Smooth muscle cell of the coronary artery (primary cell): ENCODE data around the gene UBTF. TPM values are rescaled to one million over a fixed set of nuclear protein-coding genes. Genes with fewer than 3 reads are reported as not detected.

Experiments
- total RNA-seq: library from RNA; depleted of rRNA; stranded (reverse); fragments of >200 nt; gene quantifications from 2 replicates; pipeline ENCODE4 v1.2.3, GENCODE V29; 2014; ENCODE audit warnings: low replicate concordance

UBTF gene
- total RNA-seq: 39.5 and 45.2 TPM in 2 replicates

DNA sequence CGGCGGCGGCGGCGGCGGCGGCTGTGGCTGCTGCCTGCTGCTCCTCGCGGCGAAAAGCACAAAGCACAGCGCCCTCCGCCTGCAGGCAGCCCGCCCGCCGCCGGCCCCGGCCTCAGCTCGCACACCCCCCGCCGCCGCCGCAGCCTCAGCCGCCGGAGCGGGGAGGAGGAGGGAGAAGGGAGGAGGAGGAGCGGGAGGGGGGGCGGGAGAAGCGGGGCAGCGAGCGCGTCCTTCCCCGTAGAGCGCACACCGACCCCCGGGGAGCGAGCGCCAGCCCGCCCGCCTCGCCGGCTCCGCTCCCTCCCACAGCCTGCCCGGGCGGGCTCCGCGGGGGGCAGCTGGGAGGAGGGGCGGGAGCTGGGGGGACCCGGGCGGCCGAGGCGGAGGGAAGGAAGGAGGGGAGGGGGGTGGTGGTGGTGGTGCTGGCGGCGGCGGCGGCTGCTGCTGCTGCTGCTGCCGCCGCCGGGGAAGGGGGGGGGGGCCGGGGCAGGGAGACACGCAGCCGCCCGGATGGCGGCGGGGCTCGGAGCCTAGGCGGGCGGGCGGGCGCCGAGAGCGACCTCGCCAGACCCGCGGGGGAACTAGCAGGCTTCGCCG is at the start of gene UBTF:
UBTF (minus strand) TSS at position 60 of the 597 bp plus-strand sequence. CDS start 1,446 bp downstream, outside the sequence.

GRCh38 chr17:44267818-44268490 is 48.5 kb upstream of the UBTF start, which contains the start of gene SLC4A1:
SLC4A1 (minus strand) TSS chr17:44268135; CDS start chr17:44262866, 5,269 bp downstream.

GRCh38 chr17:44199553-44200477 is 19.7 kb downstream of the UBTF start, which contains the start of gene ATXN7L3:
ATXN7L3 (minus strand) TSS chr17:44199884; CDS start chr17:44198070, 1,814 bp downstream.

GRCh38 chr17:44186307-44187130 is 33.0 kb downstream of the UBTF start, which contains the start of gene TMUB2:
TMUB2 (plus strand) TSS chr17:44186972; CDS start chr17:44187709, 737 bp downstream.

DNA sequence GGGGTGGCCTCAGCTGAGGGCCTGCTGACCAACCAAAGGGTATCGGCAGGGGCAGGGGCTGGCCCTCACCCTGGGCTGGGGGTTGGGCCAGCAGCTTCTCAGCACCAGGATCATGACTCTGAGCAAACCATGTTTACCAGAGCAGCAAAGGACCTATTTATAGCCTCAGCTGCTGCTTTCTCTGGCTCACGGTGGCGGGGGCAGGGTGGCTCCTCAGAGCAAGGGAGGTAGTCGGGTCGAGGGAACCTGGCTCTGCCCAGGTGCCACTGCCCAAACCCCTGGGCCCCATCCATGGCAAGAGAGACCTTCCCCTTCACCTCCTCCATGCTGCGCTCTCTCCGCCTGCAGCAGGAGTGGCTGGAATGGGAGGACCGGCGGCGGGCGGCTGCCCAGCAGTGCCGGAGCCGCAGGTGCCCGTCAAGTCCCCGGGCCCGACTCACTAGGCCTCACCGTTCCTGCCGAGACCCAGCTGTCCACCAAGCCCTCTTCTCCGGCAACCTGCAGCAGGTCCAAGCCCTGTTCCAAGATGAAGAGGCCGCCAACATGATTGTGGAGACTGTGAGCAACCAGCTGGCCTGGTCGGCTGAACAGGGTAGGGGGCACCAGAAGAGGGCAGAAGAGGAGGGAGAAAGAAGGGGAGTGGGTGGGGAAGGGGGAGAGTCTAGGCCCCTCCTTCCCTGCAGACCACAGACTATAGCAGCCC is 48.8 kb downstream of the UBTF start, which contains the start of gene ASB16:
ASB16 (plus strand) TSS at position 206 of the 703 bp plus-strand sequence; CDS start at position 292, 86 bp downstream.

Other genes with a start within 250 kb of the UBTF start
- gene NAGS, start 215.1 kb downstream of the UBTF start, total RNA-seq: 0.59 and 0.98 TPM in 2 replicates
- gene TMEM101, start 204.7 kb downstream of the UBTF start, total RNA-seq: 68.7 and 110 TPM in 2 replicates
- gene LSM12, start 153.0 kb downstream of the UBTF start, total RNA-seq: 13.7 and 21.1 TPM in 2 replicates
- gene G6PC3, start 148.9 kb downstream of the UBTF start, total RNA-seq: 16.3 and 24.9 TPM in 2 replicates
- gene HDAC5, start 96.0 kb downstream of the UBTF start, total RNA-seq: 40.1 and 63.5 TPM in 2 replicates
- 0.68 and 1.5 TPM in 2 replicates for gene HROB, start 77.7 kb downstream of the UBTF start, total RNA-seq
- not detected in 2 replicates for gene ASB16, start 49.0 kb downstream of the UBTF start, total RNA-seq
- gene TMUB2, start 32.7 kb downstream of the UBTF start, total RNA-seq: 22.4 and 30.9 TPM in 2 replicates
- 20.9 and 28.5 TPM in 2 replicates for gene ATXN7L3, start 19.8 kb downstream of the UBTF start, total RNA-seq
- gene SLC4A1, start 48.5 kb upstream of the UBTF start, total RNA-seq: not detected in 2 replicates
- gene RUNDC3A, start 88.9 kb upstream of the UBTF start, total RNA-seq: 0.08 and 1.1 TPM in 2 replicates
- 51.5 and 67.5 TPM in 2 replicates for gene SLC25A39, start 105.1 kb upstream of the UBTF start, total RNA-seq
- gene GRN, start 125.6 kb upstream of the UBTF start, total RNA-seq: 202 and 430 TPM in 2 replicates
- gene FAM171A2, start 144.2 kb upstream of the UBTF start, total RNA-seq: 2.5 and 4.0 TPM in 2 replicates
- gene ITGA2B, start 170.0 kb upstream of the UBTF start, total RNA-seq: 0.23 and 0.82 TPM in 2 replicates